NCI-H226 (cell line): Measurements from ENCODE around the gene OAT.
A peak's percentile ranks its signal among the peaks of the same experiment; 100 is the strongest.

Source experiments
- DNase-seq: peaks from one replicate; pipeline ENCODE4 v3.0.0-alpha.2; 2015

Gene OAT

DNA sequence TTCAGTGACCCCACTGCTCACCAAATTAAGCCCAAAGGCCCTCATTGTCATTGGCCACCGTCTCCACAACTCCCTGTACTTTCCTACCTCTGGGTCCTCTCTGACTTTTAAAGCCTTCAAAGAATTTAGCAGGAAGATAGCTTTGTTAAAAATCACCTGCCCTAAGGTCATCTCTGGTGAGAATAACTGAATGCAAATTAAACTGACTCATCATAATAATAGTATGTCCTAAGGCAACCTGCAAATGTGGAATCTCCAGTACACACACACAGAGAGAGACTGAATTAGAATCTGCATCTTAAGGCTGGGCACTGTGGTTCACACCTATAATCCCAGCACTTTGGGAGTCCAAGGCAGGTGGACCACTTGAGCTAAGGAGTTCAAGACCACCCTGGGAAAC is 24.1 kb downstream of the OAT start:
- peak; percentile 8 for DNase-seq

- DNase-seq: no peak
These were observed 25.9 kb downstream of the OAT start for GRCh38 chr10:124392626-124393342.

DNA sequence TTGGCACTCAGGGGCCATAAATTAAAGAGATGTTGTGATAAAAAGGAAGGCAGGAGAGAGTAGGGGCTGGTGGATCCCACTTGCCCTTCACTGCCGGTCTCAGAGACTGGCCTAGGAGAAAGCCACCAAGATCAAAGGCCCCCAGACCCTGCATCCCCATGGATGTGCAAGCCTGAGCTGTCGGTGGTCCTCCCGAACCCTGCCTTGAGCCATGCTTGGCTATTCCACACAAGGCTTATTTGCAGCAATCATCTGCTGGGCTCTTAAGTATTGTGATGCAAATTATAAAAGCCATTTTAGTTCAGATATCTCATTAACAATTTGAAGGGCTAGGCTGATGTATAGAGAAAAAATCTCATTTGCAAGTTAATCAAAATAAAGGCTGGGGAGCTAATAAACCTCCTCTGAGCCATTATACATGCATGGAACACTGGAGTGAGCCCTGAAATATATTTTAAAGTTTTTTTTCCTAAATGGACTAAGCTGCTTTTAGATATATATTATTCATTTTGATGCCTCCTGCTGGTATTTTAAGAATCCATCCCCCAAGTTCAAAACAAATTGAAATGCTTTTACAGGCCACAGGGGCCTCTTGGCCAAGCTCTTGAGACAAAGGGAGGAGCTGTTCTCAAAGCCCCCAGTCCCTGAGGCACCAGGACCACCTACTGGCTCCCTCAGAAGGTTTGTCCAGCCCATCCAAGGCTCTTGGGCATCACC is 28.1 kb downstream of the OAT start:
- no peak for DNase-seq

DNA sequence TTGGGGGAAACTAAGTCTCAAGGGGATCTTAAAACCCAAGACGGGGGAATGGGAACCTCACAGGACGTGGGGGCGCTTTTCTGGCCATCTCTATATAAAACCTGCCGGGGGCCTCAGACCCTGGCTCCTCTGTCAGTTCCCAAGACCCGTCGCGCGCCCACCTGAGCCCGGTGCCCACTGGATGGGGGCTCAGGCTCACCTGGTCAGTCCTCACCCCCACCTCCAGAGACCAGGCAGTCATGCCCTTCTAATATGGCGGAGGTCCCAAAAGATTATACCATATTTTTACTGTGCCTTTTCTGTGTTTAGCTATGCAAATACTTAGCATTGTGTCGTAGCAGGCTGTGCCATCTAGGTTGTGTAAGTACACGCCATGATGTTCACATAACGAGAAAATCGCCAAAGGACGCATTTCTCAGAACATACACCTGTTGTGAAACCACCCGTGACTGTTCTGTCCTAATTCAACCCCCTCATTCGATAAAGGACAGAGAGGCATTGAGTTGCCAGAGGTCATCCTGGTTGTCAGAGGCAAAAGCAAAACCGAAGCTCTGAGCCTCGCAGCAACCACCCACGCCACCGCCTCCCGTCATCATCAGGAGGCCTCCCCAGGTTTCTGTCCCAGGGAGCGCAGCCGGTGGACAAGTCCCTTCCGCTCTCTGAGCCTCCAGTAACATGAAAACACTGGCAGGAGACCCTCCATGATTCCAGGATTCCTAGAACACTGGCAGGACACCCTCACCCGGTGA is 28.9 kb downstream of the OAT start:
- no peak for DNase-seq

DNA sequence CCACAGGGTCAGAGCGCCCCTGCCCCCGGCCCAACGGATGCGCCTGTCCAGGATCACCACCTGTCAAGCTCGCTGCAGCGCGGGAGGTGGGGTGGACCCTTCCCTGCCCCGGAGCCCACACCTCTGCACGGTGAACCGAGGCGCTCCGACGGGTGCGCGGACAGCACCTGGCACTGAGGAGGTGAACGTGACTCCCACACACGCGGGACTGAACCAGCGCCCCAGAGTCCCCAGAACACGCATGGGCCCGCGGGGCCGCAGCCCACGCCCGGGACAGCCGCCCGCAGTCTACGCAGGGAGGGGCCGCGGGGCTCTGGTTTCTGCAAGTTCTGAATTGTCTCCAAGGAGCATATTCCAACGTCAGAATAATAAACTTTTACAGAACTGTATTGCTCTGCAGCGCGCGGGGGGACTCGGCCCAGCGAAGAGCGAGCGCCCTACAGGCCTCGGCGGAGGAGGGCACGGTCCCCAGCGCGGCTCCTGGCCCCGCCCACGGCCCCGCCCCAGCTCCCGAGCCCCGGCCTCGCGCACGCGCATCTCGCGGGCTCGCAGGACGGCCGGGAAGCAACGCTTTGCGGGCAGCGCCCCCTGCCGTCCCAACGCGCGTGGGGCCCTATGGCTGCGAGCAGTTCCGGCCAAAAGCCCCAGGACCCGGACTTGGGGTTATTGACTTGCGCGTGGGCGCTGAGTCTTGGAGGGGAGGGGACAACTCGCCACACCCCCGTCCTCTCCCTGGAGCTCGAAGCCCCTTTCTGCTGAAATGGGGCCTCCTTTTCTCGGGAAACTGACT is 29.7 kb downstream of the OAT start:
- DNase-seq: peak; percentile 25

DNA sequence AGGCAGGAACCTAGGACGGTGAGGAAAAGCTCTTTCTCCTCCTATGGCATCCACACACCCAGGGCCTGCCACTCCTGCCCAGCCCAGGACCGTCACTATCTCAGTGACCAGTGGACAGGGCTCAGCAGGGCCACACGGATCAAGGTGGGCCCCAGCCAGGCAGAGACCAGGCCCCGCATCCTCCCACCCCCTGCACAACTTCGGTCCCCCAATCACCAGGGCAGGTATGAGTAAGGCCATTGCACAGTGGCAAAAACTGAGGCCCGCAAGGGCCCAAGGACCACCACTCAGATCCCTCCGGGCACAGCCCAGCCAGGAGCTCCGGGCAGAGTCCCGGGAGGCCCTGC is 30.3 kb downstream of the OAT start:
- DNase-seq: no peak

- no peak for DNase-seq
These were observed 31.4 kb downstream of the OAT start for GRCh38 chr10:124387078-124387874.

GRCh38 chr10:124386186-124387077 is 32.3 kb downstream of the OAT start:
- no peak for DNase-seq

DNA sequence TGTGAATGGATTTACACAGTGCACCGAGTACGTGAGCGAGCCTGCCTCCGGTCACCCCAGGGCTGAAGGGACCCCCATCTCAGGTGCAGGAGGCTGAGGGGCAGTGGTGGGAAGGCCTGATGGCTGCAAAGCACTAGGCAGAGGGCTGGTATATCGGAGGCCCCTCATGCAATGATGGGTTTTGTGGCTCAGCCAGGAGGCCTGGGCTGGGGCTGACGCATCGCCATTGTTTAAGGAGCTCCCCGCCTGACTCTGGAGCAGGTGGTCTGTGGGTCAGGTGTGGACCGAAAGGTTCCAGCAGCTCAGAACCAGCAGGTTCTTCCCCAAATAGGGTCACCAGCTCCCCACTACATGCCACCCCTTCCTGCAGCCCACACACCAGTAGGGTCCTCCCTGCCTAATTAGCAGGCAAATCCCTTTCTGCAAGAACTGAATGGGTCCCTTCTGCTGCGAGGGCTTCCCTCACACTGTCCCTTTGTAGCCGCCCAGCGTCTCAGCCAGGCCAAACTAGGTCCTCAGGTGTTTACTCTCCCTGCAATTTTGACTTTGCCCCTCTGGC is 33.0 kb downstream of the OAT start:
- no peak for DNase-seq

- DNase-seq: no peak
These were observed 34.0 kb downstream of the OAT start for GRCh38 chr10:124384591-124385190.

GRCh38 chr10:124384172-124384571 is 34.6 kb downstream of the OAT start:
- no peak for DNase-seq

DNA sequence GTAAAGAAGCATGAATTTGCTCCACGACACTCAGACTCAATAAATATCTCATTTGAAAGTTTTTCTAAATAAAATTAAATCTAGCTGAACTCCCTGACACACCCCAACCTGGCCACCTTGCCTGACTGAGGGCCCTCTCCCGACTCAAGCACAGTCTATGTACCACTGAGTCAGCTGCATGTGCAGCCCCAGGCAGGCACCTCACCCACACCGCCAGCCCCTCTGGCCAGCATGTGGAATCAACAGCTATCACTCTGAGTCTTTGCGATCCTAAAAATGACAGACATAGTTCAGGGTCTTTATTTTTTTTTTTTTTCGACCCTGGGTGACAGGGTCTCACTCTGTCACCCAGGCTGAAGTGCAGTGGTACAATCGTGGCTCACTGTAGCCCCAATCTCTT is 35.2 kb downstream of the OAT start:
- DNase-seq: no peak

DNA sequence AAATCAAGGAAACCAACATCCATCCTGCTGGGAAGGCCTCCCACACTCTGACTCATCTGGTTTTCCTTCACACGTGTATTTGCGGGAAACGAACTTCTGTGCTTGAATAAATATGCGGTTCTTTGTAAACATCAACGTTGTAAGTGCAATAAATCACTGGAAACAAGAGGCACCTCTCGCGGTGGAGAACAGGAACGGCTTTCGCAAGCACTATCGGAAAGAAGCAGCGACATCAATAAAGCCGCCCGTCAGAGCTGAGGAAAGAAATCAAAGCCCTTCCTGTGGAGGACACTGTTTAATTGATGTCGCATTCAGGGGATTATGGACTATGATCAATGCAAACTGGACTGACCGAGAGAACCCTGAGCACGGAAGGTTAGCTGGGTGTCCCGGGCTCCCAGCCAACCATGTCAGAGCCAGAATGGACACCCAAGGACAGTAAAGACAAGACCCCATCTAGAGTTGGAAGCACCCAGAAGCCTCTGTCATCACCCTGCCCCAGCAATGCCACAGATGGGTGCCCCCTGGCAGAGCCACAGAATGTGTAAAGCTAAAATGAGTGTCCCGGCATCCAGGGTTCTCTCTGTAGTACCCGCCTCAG is 37.6 kb downstream of the OAT start:
- DNase-seq: no peak

GRCh38 chr10:124380256-124380995 is 38.3 kb downstream of the OAT start:
- no peak for DNase-seq

GRCh38 chr10:124379609-124380193 is 39.0 kb downstream of the OAT start:
- no peak for DNase-seq

- peak; percentile 83 for DNase-seq
These were observed 39.7 kb downstream of the OAT start for GRCh38 chr10:124378881-124379471.

DNA sequence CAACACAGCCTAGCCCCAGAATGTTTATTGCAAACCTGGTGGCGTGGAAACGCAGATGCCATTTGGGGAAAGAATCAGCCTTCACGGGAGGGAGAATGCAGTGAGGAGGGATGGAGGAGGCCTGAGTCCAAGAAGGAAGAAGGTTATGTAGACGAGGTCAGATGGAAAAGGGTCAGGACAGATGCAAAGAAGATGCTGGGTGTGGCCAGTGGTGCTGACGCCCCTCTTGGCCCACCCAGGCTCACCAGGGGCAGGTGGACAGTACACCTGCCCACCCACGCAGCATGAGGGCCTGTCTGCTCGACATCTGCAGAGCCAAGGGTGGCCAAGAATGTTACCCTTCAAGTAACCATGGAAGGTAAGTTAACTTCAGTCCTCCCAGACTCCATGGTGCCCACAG is 40.5 kb downstream of the OAT start:
- no peak for DNase-seq

DNA sequence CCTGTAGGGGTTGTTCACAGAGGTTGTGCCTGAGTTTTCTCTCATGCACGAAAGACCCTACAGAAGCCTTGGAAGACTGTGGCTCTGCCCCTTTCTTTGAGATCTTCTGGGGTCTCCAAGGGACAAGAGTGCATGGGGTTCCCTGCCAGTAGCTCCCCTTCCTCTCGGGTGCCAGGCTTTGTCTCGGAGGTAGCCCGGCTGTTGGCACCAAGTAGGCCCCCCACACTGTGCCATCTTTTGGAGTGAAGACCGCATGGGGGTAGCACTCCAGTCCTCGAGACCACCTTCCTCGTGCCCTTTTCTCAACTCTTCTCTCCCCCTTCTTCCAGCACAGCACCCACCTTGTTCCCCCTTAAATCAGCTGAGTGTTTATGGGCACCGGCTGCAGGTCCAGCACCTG is 41.6 kb downstream of the OAT start:
- DNase-seq: no peak

DNA sequence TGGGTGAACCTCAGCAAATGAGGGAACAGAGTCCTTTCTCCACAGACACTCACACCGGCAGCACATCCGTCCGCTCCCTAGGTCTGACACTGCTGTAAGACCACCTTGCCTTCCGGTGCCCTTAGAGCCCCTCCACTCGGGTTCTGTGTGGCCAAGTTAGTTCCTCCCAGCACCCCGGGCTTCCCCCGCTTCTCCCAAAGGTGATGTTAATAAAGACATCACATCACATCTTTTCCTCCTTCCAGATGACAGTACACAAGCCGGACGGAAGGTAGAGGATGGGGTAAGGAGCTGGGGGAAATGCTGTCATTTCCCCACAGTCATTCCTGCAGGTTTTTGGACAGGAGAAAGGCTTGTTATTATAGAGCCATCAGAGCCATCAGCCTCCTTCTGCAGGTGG is 42.3 kb downstream of the OAT start:
- no peak for DNase-seq
